Middle frontal gyrus (tissue), 1 donor: ENCODE measurements around the gene KRT86.
"Not testable (repeated sequence)": the region's sequence is repeated elsewhere in the genome, so short reads cannot be mapped to it uniquely, and the experiment has no call there.

Source experiments
- DNase-seq: peaks from one replicate; pipeline ENCODE4 v3.0.0-alpha.2; 2015; ENCODE audit warnings: low spot score; ENCODE audit errors: extremely low spot score

KRT86 gene

GRCh38 chr12:52251367-52252051, 22.9 kb upstream of the KRT86 start:
- DNase-seq, result no peak

GRCh38 chr12:52252175-52252615, 22.2 kb upstream of the KRT86 start:
- not testable (repeated sequence) for DNase-seq

GRCh38 chr12:52252728-52253343, 21.6 kb upstream of the KRT86 start:
- DNase-seq, result no peak

GRCh38 chr12:52253391-52254179, 20.9 kb upstream of the KRT86 start:
- DNase-seq, result no peak

GRCh38 chr12:52254180-52254964, 20.1 kb upstream of the KRT86 start:
- DNase-seq, result no peak

GRCh38 chr12:52254965-52255751, 19.3 kb upstream of the KRT86 start:
- DNase-seq, result no peak

- no peak for DNase-seq
Measured at GRCh38 chr12:52255926-52256583, 18.4 kb upstream of the KRT86 start.

GRCh38 chr12:52256584-52256935, 17.9 kb upstream of the KRT86 start:
- no peak for DNase-seq

- DNase-seq, result no peak
Measured at GRCh38 chr12:52257074-52257551, 17.3 kb upstream of the KRT86 start.

GRCh38 chr12:52257922-52258321, 16.5 kb upstream of the KRT86 start:
- DNase-seq, result not testable (repeated sequence)

GRCh38 chr12:52258335-52258901, 16.0 kb upstream of the KRT86 start:
- DNase-seq, result no peak

GRCh38 chr12:52259657-52260243, 14.7 kb upstream of the KRT86 start:
- no peak for DNase-seq

GRCh38 chr12:52260361-52261207, 13.9 kb upstream of the KRT86 start:
- DNase-seq, result no peak

GRCh38 chr12:52261208-52261484, 13.3 kb upstream of the KRT86 start:
- no peak for DNase-seq

GRCh38 chr12:52262286-52262685, 12.2 kb upstream of the KRT86 start:
- DNase-seq, result no peak

GRCh38 chr12:52263761-52264434, 10.5 kb upstream of the KRT86 start:
- no peak for DNase-seq

- peak; percentile 19 for DNase-seq
Measured at GRCh38 chr12:52264435-52264825, 10.0 kb upstream of the KRT86 start.

GRCh38 chr12:52266514-52266913, 7.9 kb upstream of the KRT86 start:
- DNase-seq, result no peak
